Body of pancreas (tissue), 4 donors: ENCODE data around the gene WDR64.

Experiments
- POLR2A ChIP-seq, 3 donors: fragments of 450-650 bp; IDR thresholded peaks; one replicate each; pipeline ENCODE4 v1.6.1; 2016; ENCODE audit warnings: antibody characterized with exemption in 3 of 3, mild to moderate bottlenecking in 2 of 3
- TF ChIP-seq, protein P1 (sequence below), 7 experiments: fragments of 450-650 bp in 4 of 7; fragments of 200-600 bp in 3 of 7; sonication (generic) in 3 of 7; IDR thresholded peaks; one replicate each; pipeline ENCODE4 v1.5.1; 2016 to 2019; ENCODE audit warnings: antibody characterized with exemption in 7 of 7

GRCh38 chr1:241603731-241604245 is 48.3 kb upstream of the WDR64 start:
- TF ChIP-seq, protein P1, sequence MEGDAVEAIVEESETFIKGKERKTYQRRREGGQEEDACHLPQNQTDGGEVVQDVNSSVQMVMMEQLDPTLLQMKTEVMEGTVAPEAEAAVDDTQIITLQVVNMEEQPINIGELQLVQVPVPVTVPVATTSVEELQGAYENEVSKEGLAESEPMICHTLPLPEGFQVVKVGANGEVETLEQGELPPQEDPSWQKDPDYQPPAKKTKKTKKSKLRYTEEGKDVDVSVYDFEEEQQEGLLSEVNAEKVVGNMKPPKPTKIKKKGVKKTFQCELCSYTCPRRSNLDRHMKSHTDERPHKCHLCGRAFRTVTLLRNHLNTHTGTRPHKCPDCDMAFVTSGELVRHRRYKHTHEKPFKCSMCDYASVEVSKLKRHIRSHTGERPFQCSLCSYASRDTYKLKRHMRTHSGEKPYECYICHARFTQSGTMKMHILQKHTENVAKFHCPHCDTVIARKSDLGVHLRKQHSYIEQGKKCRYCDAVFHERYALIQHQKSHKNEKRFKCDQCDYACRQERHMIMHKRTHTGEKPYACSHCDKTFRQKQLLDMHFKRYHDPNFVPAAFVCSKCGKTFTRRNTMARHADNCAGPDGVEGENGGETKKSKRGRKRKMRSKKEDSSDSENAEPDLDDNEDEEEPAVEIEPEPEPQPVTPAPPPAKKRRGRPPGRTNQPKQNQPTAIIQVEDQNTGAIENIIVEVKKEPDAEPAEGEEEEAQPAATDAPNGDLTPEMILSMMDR (IDR thresholded peaks at IDR 0.05) = no peak
- TF ChIP-seq POLR2A (IDR thresholded peaks at IDR 0.05) = no peak
